GM12865 (cell line): ENCODE data around the gene FBXL17.

Experiments used
- DNase-seq: peaks from one replicate; pipeline ENCODE4 v3.0.0; 2010; ENCODE audit warnings: low read depth
- H3K4me3 ChIP-seq: 2 replicates; pipeline ENCODE4 v1.5.1; 2011; ENCODE audit warnings: mild to moderate bottlenecking, low read depth, low read length, control low read depth
- TF ChIP-seq, protein P1 (sequence below): IDR thresholded peaks from 2 replicates; pipeline ENCODE4 v1.5.1; 2011; ENCODE audit warnings: low read length, control low read depth, low read depth, inconsistent platforms; ENCODE audit not compliant: insufficient read depth; ENCODE audit errors: missing control alignments

The FBXL17 gene

DNA sequence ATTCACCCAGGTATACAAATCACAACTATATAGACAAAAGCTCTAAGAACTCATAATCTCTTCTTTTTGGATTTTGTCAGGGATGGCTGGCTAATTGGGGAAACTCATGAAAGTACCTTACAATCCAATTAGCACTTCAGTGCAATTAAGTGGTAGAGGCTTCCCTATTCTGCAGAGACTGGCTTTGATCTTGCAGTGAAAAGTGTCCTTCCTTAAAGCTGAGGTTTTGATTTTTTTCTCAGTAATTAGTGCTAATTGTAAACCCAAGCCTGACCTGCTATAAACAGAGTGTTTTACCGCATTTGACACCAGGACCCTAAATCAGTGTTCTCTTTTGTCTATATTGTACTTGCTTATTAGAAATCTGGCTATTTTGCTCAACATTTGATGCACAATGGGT lies 417.2 kb downstream of the FBXL17 start:
- H3K4me3 ChIP-seq = no peak overlapping the region
- no peak for DNase-seq
- TF ChIP-seq, protein P1, sequence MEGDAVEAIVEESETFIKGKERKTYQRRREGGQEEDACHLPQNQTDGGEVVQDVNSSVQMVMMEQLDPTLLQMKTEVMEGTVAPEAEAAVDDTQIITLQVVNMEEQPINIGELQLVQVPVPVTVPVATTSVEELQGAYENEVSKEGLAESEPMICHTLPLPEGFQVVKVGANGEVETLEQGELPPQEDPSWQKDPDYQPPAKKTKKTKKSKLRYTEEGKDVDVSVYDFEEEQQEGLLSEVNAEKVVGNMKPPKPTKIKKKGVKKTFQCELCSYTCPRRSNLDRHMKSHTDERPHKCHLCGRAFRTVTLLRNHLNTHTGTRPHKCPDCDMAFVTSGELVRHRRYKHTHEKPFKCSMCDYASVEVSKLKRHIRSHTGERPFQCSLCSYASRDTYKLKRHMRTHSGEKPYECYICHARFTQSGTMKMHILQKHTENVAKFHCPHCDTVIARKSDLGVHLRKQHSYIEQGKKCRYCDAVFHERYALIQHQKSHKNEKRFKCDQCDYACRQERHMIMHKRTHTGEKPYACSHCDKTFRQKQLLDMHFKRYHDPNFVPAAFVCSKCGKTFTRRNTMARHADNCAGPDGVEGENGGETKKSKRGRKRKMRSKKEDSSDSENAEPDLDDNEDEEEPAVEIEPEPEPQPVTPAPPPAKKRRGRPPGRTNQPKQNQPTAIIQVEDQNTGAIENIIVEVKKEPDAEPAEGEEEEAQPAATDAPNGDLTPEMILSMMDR = no peak

DNA sequence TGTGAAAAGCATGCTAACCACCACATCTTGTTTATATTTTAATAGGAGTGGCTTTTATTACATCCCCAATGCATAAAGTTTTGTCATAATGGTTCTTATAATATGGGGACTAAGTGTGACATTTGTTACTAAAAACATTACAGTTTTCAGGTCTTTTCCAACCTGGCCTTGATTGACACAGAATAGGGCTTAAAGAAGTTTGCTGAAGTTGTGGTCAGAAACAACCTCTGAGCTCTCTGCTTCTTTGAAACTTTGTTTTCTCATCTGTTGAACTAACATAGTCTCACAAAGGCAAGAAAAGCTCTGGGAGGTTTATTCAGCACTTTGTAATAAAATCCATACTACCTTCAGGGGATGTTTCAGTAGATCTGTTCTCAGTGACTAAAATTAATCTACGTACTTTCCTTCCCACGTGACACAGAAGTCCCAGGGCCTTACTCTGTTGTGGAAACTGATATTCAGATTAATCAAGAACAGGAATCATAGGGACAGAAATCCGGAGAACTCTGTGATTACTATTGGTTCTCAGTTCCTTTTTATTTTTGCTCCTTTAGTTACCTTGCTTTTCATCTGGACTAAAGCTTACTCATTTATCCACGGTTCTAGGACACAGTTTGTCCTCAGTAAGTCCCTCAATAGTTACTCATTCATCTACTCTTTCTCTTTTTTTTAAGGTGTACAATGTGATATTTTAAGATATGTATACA lies 422.2 kb downstream of the FBXL17 start:
- no peak for DNase-seq
- TF ChIP-seq, protein P1 = no peak
- no peak overlapping the region for H3K4me3 ChIP-seq

DNA sequence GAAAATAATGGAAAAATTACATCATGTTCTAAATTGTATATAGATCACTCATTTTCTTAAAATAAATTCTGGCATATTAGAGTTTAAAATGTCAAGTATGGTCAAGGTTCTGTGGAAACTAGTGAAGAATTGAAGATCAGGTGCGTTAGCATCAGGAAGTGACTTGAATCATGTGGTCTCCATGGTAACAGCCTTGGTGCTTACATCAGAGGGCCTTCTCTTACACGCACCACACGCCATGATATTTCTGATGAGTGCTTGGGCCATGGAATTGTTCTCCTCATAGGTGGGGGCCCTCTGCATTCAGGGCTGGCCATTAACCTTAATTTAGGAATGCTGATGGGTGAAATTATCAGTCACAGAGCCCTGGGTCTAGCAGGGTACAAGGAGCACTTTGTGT lies 423.0 kb downstream of the FBXL17 start:
- TF ChIP-seq, protein P1 = no peak
- no peak for DNase-seq
- no peak overlapping the region for H3K4me3 ChIP-seq

DNA sequence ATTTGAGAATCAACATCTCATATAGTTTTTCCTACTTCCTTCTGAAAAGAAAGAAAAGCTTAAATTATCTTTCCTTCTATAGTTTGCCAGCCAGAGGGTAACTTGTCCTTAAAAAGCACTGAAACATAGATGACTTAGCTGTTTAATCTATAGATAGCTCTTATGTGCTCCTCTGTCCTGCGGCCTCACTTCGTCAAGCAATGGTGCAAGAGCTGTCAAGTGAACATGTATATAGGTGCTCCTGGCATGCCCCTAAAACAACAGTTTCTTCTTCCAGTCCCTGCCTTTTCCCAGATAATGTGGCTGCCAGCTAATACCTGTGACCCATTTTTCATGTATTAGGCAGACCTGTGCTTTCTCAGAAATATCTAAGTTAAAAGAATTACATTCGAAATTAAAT lies 423.5 kb downstream of the FBXL17 start:
- DNase-seq = no peak
- H3K4me3 ChIP-seq = no peak overlapping the region
- TF ChIP-seq, protein P1 = no peak

DNA sequence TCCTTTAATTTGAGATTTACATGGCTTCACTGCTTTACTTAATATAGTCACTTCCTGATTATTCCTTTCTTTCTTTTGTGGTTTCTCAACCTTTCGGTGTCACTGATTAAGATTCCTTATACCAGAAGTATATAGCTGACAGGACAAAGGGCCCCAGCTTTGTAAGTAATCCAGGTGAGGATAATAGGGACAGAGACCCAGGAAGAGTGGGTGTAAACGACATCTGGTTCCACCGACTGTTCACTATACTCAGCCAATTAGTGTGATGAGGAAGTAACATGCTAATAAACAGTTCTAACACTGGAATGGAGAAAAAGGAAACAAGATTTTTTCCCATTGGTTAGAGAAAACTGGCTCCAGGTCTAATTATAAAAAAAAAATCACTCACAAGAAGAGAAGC lies 424.8 kb downstream of the FBXL17 start:
- no peak overlapping the region for H3K4me3 ChIP-seq
- DNase-seq = no peak
- TF ChIP-seq, protein P1 = no peak

DNA sequence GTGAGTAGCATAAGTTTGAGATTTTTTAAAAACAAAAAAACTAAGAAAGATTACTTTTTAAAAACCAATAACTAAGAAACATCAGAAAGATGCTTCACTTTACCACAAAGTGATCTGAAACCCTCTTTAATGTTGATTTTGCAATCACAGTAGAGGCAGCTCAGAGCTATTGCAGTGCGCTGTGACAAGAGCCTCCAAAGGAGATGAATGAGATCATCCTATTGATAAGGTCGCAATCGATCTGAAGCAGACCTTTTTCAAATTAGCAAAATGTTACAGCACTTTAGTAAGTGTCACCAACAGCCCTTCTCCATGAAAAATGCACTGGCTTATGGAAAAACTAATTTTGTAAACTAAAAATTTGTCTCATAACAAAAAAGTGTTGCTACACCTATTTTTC lies 426.6 kb downstream of the FBXL17 start:
- no peak overlapping the region for H3K4me3 ChIP-seq
- no peak for DNase-seq
- TF ChIP-seq, protein P1 = no peak

DNA sequence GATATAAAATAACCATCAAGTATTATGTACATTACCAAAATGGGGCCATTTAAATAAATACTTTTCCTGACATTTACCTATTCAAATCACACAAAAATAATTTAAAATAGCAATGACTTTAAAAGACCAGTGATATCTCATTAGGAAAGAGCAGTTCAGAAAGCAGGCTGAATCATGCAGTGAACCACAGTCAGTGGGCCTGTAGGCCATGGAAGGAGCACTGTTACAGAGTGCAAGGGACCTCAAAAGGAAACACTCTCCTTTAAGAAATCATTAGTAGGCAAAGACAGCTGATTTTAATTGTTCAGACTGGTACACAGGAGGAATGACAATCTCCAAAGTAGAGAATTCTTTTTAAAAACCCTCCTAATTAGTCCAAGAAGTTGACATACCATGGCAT lies 427.6 kb downstream of the FBXL17 start:
- no peak overlapping the region for H3K4me3 ChIP-seq
- TF ChIP-seq, protein P1 = no peak

More for the DNA sequence above, 427.6 kb downstream of the FBXL17 start:
- DNase-seq = no peak
